Prostate gland (tissue), 2 donors: ENCODE results near the gene LST1. TPM values are rescaled to one million over a fixed set of nuclear protein-coding genes. Genes with fewer than 3 reads are reported as not detected.
A peak's percentile ranks its signal among the peaks of the same experiment; 100 is the strongest.

Experiments used
- DNase-seq: peaks from one replicate; pipeline ENCODE4 v3.0.0-alpha.2; 2019; ENCODE audit warnings: low spot score
- H3K27ac ChIP-seq, 2 donors: fragments of 200-600 bp; sonication (generic); 2 replicates each; pipeline ENCODE4 v1.5.1; 2017 to 2019
- H3K27me3 ChIP-seq: fragments of 200-600 bp; sonication (generic); replicated peaks from 2 replicates; pipeline ENCODE4 v1.5.1; 2019; ENCODE audit not compliant: insufficient read depth
- H3K36me3 ChIP-seq, 2 donors: fragments of 200-600 bp; sonication (generic); 1 replicate in 1 of 2; 2 replicates in 1 of 2; pipeline versions ENCODE4 v1.5.1 to v1.8.1; 2017 to 2019
- H3K4me1 ChIP-seq: fragments of 200-600 bp; sonication (generic); replicated peaks from 2 replicates; pipeline ENCODE4 v1.5.1; 2019
- H3K4me3 ChIP-seq, 2 donors: fragments of 200-600 bp; sonication (generic); 2 replicates each; pipeline ENCODE4 v1.5.1; 2017 to 2019
- H3K9me3 ChIP-seq: fragments of 200-600 bp; sonication (generic); 2 replicates; pipeline ENCODE4 v1.5.1; 2017
- CTCF ChIP-seq, 4 experiments: fragments of 200-600 bp in 2 of 4; fragments of 450-650 bp in 2 of 4; sonication (generic) in 2 of 4; IDR thresholded peaks; 1 replicate in 3 of 4; 2 replicates in 1 of 4; pipeline ENCODE4 v1.5.1; 2016 to 2019; ENCODE audit warnings: antibody characterized with exemption in 4 of 4, mild to moderate bottlenecking in 2 of 4, moderate library complexity in 2 of 4
- POLR2A ChIP-seq: fragments of 450-650 bp; IDR thresholded peaks from one replicate; pipeline ENCODE4 v1.6.1; 2016; ENCODE audit warnings: antibody characterized with exemption, mild to moderate bottlenecking
- POLR2AphosphoS5 ChIP-seq: sonication (generic); formaldehyde crosslinking; IDR thresholded peaks from one replicate; pipeline ENCODE4 v1.6.1; 2017; ENCODE audit warnings: antibody characterized with exemption
- WGBS: methylation state at CpG from one replicate; pipeline ENCODE4 v1.1.5; 2018; 5-methylcytosine and 5-hydroxymethylcytosine counted together
- intact Hi-C: fragments of 100-400 bp; cut with DNase I; formaldehyde crosslinking; loops from one replicate; pipeline ENCODE4 v1.14.2; 2022
- total RNA-seq, 2 donors: library from RNA; depleted of rRNA; stranded (reverse); fragments of >200 nt; gene quantifications; one replicate each; pipeline ENCODE4 v1.1.0, GENCODE V29; 2016

Gene LST1
- total RNA-seq, result 1 to 10 TPM in 1 of 2 donors, not detected in 1; 3.1 TPM

- H3K27me3 ChIP-seq, result no peaks in the 10 kb centered on the region
- no peak within 1 kb of the TSS for H3K27ac ChIP-seq
- H3K4me3 ChIP-seq, result no peak within 1 kb of the TSS
- no peak for DNase-seq
- no peak for TF ChIP-seq POLR2A
- no peak for TF ChIP-seq POLR2AphosphoS5
- TF ChIP-seq CTCF (IDR thresholded peaks at IDR 0.05), result no peak
- 59% methylated on average over 1 of the region's 1 CpG for WGBS
- H3K4me1 ChIP-seq, result no peaks in the 10 kb centered on the region
- H3K9me3 ChIP-seq, result no peaks in the 10 kb centered on the region
- H3K36me3 ChIP-seq, result no peaks in the 10 kb centered on the region
- intact Hi-C loops, result no loop called here
These were observed at the start of gene LST1 for GRCh38 chr6:31586008-31586407. Gene LST1 (plus strand): TSS chr6:31586277. CDS start chr6:31587300, 1,023 bp downstream.

GRCh38 chr6:31538805-31539400, 47.2 kb upstream of the LST1 start:
- peaks cover 21% of the 10 kb centered on the region for H3K4me1 ChIP-seq
- DNase-seq, result no peak
- 42% methylated on average over 6 of the region's 6 CpGs for WGBS
- H3K4me3 ChIP-seq, result no peak overlapping the region
- intact Hi-C loops, result no loop called here
- TF ChIP-seq CTCF (IDR thresholded peaks at IDR 0.05) (no peak), POLR2A (no peak), POLR2AphosphoS5 (no peak)
- peaks cover 3 to 28% of the 10 kb centered on the region in 2 donors for H3K36me3 ChIP-seq
- H3K27me3 ChIP-seq, result no peaks in the 10 kb centered on the region
- no peak overlapping the region for H3K27ac ChIP-seq
- H3K9me3 ChIP-seq, result no peaks in the 10 kb centered on the region

GRCh38 chr6:31540640-31541039, 45.4 kb upstream of the LST1 start:
- intact Hi-C loops, result no loop called here
- WGBS, result 6% methylated on average over 4 of the region's 4 CpGs
- H3K9me3 ChIP-seq, result no peaks in the 10 kb centered on the region
- no peak for DNase-seq
- H3K4me3 ChIP-seq, result peak overlapping the region; percentile 55 to 68
- no peak for TF ChIP-seq CTCF (IDR thresholded peaks at IDR 0.05)
- TF ChIP-seq POLR2AphosphoS5, result no peak
- peaks cover under 1 to 18% of the 10 kb centered on the region in 2 donors for H3K36me3 ChIP-seq
- H3K27ac ChIP-seq, result peak overlapping the region; percentile 97
- H3K27me3 ChIP-seq, result no peaks in the 10 kb centered on the region
- H3K4me1 ChIP-seq, result peaks cover 21% of the 10 kb centered on the region

GRCh38 chr6:31541059-31541657, 44.9 kb upstream of the LST1 start:
- under 1% methylated on average over 21 of the region's 21 CpGs for WGBS
- Histone ChIP-seq H3K27ac (peak overlapping the region; percentile 97), H3K4me1 (peaks cover 21% of the 10 kb centered on the region), H3K9me3 (no peaks in the 10 kb centered on the region), H3K27me3 (no peaks in the 10 kb centered on the region), H3K4me3 (peak overlapping the region; percentile 55 to 68), H3K36me3 (peaks cover 0 to 14% of the 10 kb centered on the region in 2 donors)
- peak; percentile 46 for DNase-seq
- no peak for TF ChIP-seq CTCF (IDR thresholded peaks at IDR 0.05)
- no peak for TF ChIP-seq POLR2A
- no peak for TF ChIP-seq POLR2AphosphoS5
- intact Hi-C loops, result no loop called here
